GM21786 (cell line): ENCODE data around the gene IL17RC.
"Not testable (repeated sequence)": the region's sequence is repeated elsewhere in the genome, so short reads cannot be mapped to it uniquely, and the experiment has no call there.

ENCODE experiments used
- ATAC-seq: cut with Tn5 transposase; IDR thresholded peaks from one replicate; pipeline ENCODE4 v1.9.1; 2021; ENCODE audit not compliant: unreplicated experiment

Gene IL17RC, protein sequence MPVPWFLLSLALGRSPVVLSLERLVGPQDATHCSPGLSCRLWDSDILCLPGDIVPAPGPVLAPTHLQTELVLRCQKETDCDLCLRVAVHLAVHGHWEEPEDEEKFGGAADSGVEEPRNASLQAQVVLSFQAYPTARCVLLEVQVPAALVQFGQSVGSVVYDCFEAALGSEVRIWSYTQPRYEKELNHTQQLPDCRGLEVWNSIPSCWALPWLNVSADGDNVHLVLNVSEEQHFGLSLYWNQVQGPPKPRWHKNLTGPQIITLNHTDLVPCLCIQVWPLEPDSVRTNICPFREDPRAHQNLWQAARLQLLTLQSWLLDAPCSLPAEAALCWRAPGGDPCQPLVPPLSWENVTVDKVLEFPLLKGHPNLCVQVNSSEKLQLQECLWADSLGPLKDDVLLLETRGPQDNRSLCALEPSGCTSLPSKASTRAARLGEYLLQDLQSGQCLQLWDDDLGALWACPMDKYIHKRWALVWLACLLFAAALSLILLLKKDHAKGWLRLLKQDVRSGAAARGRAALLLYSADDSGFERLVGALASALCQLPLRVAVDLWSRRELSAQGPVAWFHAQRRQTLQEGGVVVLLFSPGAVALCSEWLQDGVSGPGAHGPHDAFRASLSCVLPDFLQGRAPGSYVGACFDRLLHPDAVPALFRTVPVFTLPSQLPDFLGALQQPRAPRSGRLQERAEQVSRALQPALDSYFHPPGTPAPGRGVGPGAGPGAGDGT

GRCh38 chr3:9916734-9917680, at the start of gene IL17RC:
IL17RC (plus strand) TSS chr3:9917098; CDS start chr3:9917316, 218 bp downstream.
- ATAC-seq, result no peak

GRCh38 chr3:9867106-9867505, 49.8 kb upstream of the IL17RC start:
- ATAC-seq, result no peak

GRCh38 chr3:9869955-9870354, 46.9 kb upstream of the IL17RC start:
- ATAC-seq, result no peak

GRCh38 chr3:9870978-9871377, 45.9 kb upstream of the IL17RC start:
- ATAC-seq, result no peak

DNA sequence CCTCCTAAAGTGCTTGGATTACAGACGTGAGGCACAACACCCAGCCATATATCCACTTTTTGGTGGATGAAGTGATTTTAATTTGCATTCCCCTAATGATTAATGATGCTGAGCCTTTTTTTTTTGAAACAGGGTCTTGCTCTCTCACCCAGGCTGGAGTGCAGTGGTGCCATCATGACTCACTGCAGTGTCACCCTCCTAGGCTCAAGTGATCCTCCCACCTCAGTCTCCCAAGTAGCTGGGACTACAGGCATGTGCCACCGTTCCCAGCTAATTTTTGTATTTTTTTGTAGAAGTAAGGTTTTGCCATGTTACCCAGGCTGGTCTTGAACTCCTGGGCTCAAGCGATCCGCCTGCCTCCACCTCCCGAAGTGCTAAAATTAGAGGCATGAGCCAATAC, 44.8 kb upstream of the IL17RC start:
- not testable (repeated sequence) for ATAC-seq

- ATAC-seq, result no peak
Measured at GRCh38 chr3:9875448-9875847, 41.5 kb upstream of the IL17RC start.

DNA sequence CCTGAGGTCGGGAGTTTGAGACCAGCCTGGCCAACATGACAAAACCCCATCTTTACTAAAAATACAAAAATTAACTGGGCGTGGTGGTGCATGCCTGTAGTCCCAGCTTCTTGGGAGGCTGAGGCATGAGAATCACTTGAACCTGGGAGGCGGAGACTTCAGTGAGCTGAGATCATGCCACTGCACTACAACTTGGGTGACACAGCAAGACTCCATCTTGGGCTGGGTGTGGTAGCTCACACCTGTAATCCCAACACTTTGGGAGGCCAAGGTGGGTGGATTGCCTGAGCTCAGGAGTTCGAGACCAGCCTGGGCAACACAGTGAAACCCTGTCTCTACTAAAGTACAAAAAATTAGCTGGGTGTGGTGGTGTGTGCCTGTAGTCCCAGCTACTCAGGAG, 40.6 kb upstream of the IL17RC start:
- not testable (repeated sequence) for ATAC-seq

DNA sequence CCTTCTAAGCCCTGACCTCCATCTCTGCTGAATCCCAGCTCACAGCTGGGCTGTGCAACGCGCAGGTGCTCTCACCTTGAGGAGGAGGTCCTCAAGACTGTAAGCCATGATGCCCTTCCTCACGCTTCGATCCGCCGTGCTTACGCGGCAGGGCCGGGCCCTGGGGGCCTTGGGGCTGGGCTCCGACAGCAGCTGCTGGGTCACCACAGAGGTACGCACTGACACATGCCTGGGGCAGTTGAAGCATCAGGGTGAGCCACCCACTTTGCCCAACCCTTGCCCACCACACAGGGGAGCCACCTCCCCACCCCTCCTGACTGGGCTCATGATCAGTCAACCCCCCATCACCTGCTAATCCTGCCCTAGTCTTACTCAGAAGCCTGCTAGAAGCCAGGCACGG, 39.9 kb upstream of the IL17RC start:
- no peak for ATAC-seq

- ATAC-seq, result no peak
Measured at GRCh38 chr3:9878700-9879099, 38.2 kb upstream of the IL17RC start.

DNA sequence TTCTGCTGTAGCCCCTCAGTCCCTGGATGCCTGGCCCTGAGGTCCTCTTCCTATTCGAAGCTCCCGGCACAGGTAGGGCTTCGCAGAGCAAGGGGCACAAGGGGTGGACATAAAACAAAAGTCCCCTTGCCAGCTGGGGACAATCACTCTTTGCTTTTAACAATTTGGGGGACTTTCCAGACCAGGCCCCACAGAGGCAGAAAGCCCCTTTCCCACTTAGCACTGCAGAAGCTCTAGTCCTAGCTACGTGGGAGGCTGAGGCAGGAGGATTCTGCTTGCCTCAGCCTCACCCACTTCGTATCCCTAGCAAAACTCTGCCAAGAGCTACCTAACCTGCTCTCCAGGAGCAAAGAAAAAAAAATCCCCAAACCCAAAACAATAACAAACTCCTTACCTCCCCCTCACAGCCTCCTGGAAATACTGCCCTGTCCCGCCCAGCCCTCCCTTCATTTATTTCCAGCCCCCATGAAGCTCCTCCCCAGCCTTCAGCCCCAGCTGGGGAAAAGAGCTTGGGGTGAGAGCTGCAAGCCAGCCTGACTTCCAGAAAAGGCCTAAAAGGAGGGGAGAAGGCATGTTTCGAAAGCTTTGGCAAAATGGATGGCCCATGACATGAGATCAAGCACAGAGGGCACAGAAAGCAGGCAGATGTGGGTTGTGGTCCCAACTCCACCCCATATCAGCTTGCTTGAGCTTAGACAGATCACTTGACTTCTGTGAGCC, 36.9 kb upstream of the IL17RC start, which contains the start of gene CIDEC:
TSS of gene CIDEC (minus strand) at position 424 of the 720 bp plus-strand sequence. CDS start 1,767 bp downstream, outside the sequence.
- ATAC-seq, result no peak

- no peak for ATAC-seq
Measured at GRCh38 chr3:9881441-9881840, 35.5 kb upstream of the IL17RC start.

- no peak for ATAC-seq
Measured at GRCh38 chr3:9883706-9884554, 33.0 kb upstream of the IL17RC start.

DNA sequence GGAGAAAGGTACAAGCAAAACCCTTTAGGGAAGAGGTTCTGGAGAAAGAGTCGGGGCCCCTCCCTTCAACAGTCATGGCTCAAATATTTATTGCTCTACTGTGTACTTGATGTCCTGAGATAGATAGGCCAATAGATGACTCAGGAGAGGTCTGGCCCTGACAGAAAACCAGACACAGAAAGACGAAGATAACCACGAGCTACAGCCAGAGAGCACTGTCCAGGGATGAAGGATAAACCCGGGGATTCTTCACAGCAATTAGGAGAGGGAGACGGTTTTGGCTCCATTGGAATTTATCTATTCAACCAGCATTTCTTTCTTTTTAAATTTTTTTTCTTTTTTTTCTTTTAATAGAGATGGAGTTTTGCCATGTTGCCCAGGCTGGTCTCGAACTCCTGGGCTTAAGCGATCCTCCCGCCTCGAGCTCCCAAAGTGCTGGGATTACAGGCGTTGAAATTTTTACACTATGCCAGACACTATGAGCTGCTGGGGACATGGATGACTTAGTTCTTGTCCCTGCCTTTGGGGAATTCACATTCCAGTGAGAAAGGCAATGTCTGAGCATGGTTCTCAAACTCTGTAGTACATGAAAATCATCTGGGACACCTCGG, 32.2 kb upstream of the IL17RC start:
- no peak for ATAC-seq

DNA sequence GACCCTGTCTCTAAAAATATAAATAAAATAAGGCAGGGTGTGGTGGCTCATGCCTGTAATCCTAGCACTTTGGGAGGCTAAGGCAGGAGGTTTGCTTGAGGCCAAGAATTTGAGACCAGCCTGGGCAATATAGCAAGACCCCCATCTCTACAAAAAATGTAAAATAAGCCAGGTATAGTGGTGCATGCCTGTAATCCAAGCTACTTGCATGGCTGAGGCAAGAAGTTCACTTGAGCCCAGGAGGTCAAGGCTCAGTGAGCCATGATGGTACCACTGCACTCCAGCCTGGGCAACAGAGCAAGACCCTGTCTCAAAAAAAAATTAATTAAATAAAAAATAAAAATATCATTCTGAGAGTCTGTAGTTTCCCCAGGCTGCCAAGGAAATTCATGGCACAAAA, 30.6 kb upstream of the IL17RC start:
- no peak for ATAC-seq

DNA sequence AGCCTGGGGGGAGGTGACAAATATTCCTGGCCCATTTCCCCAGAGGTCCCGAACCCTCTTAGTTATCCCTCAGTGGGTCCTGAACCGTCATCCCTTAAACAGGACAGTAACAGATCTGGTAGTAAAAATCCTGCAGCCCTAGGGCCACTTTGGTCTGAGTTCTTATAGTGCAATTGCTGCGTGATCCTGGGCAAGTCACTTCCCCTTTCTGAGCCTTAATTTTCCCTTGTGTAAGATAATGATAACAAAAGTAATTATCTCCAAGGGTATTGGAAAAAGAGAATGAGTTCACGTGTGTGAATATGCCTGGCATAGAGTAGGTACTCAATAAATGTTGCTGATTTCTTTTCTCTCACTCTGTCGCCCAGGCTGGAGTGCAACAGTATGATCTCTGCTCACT, 29.4 kb upstream of the IL17RC start:
- ATAC-seq, result no peak

DNA sequence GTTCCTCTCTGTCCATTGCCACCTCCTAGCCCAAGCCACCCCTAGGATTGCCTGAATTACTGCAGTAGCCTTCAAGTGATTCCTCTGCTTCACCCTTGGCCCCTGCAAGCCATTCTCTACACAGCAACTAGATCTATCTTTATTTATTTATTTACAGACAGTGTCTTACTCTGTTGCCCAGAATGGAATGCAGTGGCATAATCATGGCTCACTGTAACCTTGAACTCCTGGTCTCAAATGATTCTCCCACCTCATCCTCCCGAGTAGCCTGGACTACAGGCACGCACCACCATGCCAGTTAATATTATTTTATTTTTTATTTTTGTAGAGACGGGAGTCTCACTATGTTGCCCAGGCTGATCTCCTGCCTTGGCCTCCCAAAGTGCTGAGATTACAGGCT, 28.4 kb upstream of the IL17RC start:
- no peak for ATAC-seq

DNA sequence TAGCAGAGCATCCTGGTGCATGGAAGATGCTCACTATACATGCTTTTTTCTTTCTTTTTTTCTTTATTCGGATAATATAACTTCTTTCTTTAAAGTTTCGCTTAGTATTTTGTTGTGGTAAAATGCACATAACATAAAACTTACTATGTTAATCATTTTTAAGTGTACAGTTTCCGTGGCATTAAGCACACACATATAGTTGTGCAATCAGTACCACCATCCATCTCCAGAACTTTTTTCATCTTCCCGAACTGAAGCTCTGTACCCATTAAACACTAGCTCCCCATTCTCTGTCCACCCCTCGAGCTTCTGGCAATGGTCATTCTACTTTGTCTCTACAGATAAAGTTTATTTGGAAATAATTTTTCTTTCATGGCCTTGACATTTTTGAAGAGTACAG, 27.5 kb upstream of the IL17RC start:
- no peak for ATAC-seq

DNA sequence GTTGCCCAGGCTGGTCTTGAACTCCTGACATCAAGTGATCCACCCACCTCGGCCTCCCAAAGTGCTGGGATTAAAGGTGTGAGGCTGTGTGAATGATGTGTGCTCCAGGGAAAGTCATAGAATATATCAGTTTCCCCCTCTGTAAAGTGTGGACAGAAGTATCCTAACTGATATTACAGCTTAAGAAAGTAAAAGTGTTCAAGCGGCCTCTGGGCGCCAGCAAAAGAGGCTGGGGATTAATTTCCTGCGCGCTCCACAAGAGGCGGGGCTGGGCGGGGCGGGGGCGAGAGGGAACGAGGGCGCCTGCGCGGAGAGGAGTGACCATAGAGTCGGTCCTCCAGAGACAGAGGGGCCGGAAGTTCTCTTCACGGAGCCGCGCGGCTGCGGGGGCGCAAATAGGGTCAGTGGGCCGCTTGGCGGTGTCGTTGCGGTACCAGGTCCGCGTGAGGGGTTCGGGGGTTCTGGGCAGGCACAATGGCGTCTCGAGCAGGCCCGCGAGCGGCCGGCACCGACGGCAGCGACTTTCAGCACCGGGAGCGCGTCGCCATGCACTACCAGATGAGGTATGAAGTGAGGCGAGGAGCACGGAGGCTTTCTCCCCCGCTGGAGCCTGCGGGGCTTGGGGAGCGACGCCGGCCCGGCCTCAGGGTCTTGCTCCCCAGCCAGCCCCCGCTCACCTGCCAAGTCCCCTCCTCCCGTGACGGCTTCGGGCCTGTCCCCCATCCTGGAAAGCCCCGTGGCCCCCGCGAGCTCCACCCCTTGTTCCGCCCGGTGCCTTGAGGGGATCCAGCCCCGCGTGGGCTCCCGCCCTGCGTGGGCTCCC, 26.4 kb upstream of the IL17RC start, which contains the start of gene JAGN1:
TSS of gene JAGN1 (plus strand) at position 362 of the 823 bp plus-strand sequence. CDS start at position 475, 113 bp downstream.
- ATAC-seq, result peak; percentile 73
